Upper lobe of left lung (tissue), 6 donors: ENCODE results near the gene OR3A3. TPM values are rescaled to one million over a fixed set of nuclear protein-coding genes. Genes with fewer than 3 reads are reported as not detected.
"Not testable (repeated sequence)": the region's sequence is repeated elsewhere in the genome, so short reads cannot be mapped to it uniquely, and the experiment has no call there.

Source experiments
- ATAC-seq, 2 donors: fragments of 200-7000 bp; cut with Tn5 transposase; one replicate each; pipeline ENCODE4 v1.9.1; 2022; ENCODE audit warnings: mild to moderate bottlenecking in 2 of 2, moderate library complexity in 2 of 2; ENCODE audit not compliant: low FRiP score in 2 of 2
- DNase-seq, 2 donors: peaks; one replicate each; pipeline ENCODE4 v3.0.0-alpha.2; 2019 to 2020
- H3K27ac ChIP-seq, 4 donors: fragments of 200-600 bp; sonication (generic); one replicate each; pipeline ENCODE4 v1.5.1; 2016 to 2019
- H3K27me3 ChIP-seq, 4 donors: fragments of 200-600 bp; sonication (generic); one replicate each; pipeline ENCODE4 v1.5.1; 2017 to 2019
- H3K36me3 ChIP-seq, 4 donors: fragments of 200-600 bp; sonication (generic); one replicate each; pipeline ENCODE4 v1.5.1; 2016 to 2019
- H3K4me1 ChIP-seq, 4 donors: fragments of 200-600 bp; sonication (generic); one replicate each; pipeline ENCODE4 v1.5.1; 2018 to 2019
- H3K4me3 ChIP-seq, 4 donors: fragments of 200-600 bp; sonication (generic); one replicate each; pipeline ENCODE4 v1.5.1; 2017 to 2019; ENCODE audit warnings: mild to moderate bottlenecking in 2 of 4, moderate library complexity in 1 of 4
- H3K9me3 ChIP-seq, 4 donors: fragments of 200-600 bp; sonication (generic); one replicate each; pipeline ENCODE4 v1.5.1; 2018 to 2019
- CTCF ChIP-seq, 6 experiments: fragments of 450-650 bp in 4 of 6; fragments of 200-600 bp in 2 of 6; sonication (generic) in 2 of 6; IDR thresholded peaks; one replicate each; pipeline ENCODE4 v1.5.1; 2016 to 2019; ENCODE audit warnings: antibody characterized with exemption in 6 of 6
- EP300 ChIP-seq, 4 donors: sonication (generic); formaldehyde crosslinking; IDR thresholded peaks; one replicate each; pipeline ENCODE4 v1.5.1; 2017; ENCODE audit warnings: antibody characterized with exemption in 4 of 4, control low read depth in 2 of 4
- POLR2A ChIP-seq, 4 donors: fragments of 450-650 bp; IDR thresholded peaks; one replicate each; pipeline ENCODE4 v1.5.1; 2016 to 2017; ENCODE audit warnings: antibody characterized with exemption in 4 of 4, mild to moderate bottlenecking in 2 of 4
- POLR2AphosphoS5 ChIP-seq, 2 donors: sonication (generic); formaldehyde crosslinking; IDR thresholded peaks; one replicate each; pipeline ENCODE4 v1.5.1; 2017; ENCODE audit warnings: antibody characterized with exemption in 2 of 2
- WGBS, 2 donors: methylation state at CpG; one replicate each; pipeline ENCODE4 v1.1.5; 2017 to 2018; 5-methylcytosine and 5-hydroxymethylcytosine counted together
- total RNA-seq, 6 donors: library from RNA; depleted of rRNA in 4 of 6; stranded (reverse); fragments of >200 nt in 4 of 6; gene quantifications; one replicate each; pipeline versions ENCODE4 v1.1.0 to v1.2.1, GENCODE V29; 2016 to 2021
- donor health status: DM: no; HTN: no; CAD: no; lungs with moderate emphysema.
- donor health status: DM: no; HTN: yes; CAD: no; lungs with severe emphysema.

OR3A3 gene
- total RNA-seq, 6 donors from 2014 or later = not detected

- WGBS, 2 donors = 58 to 69% methylated on average over 2 of the region's 2 CpGs
- no peaks in the 10 kb centered on the region for H3K9me3 ChIP-seq
- H3K27me3 ChIP-seq = no peaks in the 10 kb centered on the region
- DNase-seq = no peak
- H3K4me3 ChIP-seq = no peak overlapping the region
- no peaks in the 10 kb centered on the region for H3K36me3 ChIP-seq
- TF ChIP-seq POLR2A (IDR thresholded peaks at IDR 0.05) (no peak), POLR2AphosphoS5 (IDR thresholded peaks at IDR 0.05) (no peak), EP300 (IDR thresholded peaks at IDR 0.05) (no peak), CTCF (IDR thresholded peaks at IDR 0.05) (no peak)
- no peaks in the 10 kb centered on the region for H3K4me1 ChIP-seq
- ATAC-seq = no peak
- no peak overlapping the region for H3K27ac ChIP-seq
These were observed 29.3 kb downstream of the OR3A3 start for GRCh38 chr17:3440451-3440850.

GRCh38 chr17:3447625-3448024 is 36.5 kb downstream of the OR3A3 start:
- H3K4me3 ChIP-seq = no peak overlapping the region
- WGBS, 2 donors = 49 to 50% methylated on average over 2 of the region's 2 CpGs
- no peaks in the 10 kb centered on the region for H3K9me3 ChIP-seq
- DNase-seq (no peak), ATAC-seq (no peak)
- no peaks in the 10 kb centered on the region for H3K27me3 ChIP-seq
- H3K27ac ChIP-seq = no peak overlapping the region
- TF ChIP-seq POLR2AphosphoS5 (IDR thresholded peaks at IDR 0.05) (no peak), POLR2A (IDR thresholded peaks at IDR 0.05) (no peak), CTCF (IDR thresholded peaks at IDR 0.05) (no peak), EP300 (IDR thresholded peaks at IDR 0.05) (no peak)
- no peaks in the 10 kb centered on the region for H3K4me1 ChIP-seq
- no peaks in the 10 kb centered on the region for H3K36me3 ChIP-seq

- Histone ChIP-seq H3K27me3 (no peaks in the 10 kb centered on the region), H3K27ac (no peak overlapping the region), H3K4me3 (no peak overlapping the region), H3K9me3 (no peaks in the 10 kb centered on the region), H3K36me3 (no peaks in the 10 kb centered on the region), H3K4me1 (no peaks in the 10 kb centered on the region)
- DNase-seq (no peak), ATAC-seq (no peak)
- TF ChIP-seq POLR2A (IDR thresholded peaks at IDR 0.05) (no peak), POLR2AphosphoS5 (IDR thresholded peaks at IDR 0.05) (no peak), EP300 (IDR thresholded peaks at IDR 0.05) (no peak), CTCF (IDR thresholded peaks at IDR 0.05) (no peak)
- WGBS, 2 donors = 47 to 59% methylated on average over 2 of the region's 2 CpGs
These were observed 37.0 kb downstream of the OR3A3 start for GRCh38 chr17:3448059-3448665.

- DNase-seq, H3K36me3 ChIP-seq, H3K4me3 ChIP-seq, H3K9me3 ChIP-seq, H3K27me3 ChIP-seq, H3K4me1 ChIP-seq, H3K27ac ChIP-seq, ATAC-seq: not testable (repeated sequence)
- WGBS, 2 donors = 86 to 93% methylated on average over 1 of the region's 1 CpG
These were observed 55.2 kb downstream of the OR3A3 start for GRCh38 chr17:3466355-3466754.

GRCh38 chr17:3469529-3469928 is 58.4 kb downstream of the OR3A3 start:
- Histone ChIP-seq H3K4me1 (peaks cover 0 to 1% (median 0%) of the 10 kb centered on the region in 4 donors), H3K27me3 (no peaks in the 10 kb centered on the region), H3K36me3 (no peaks in the 10 kb centered on the region), H3K4me3 (no peak overlapping the region), H3K27ac (no peak overlapping the region), H3K9me3 (no peaks in the 10 kb centered on the region)
- no peak for DNase-seq
- 70 to 72% methylated on average over 5 of the region's 5 CpGs for WGBS, 2 donors
- no peak for ATAC-seq
- TF ChIP-seq CTCF (IDR thresholded peaks at IDR 0.05) (no peak), POLR2AphosphoS5 (IDR thresholded peaks at IDR 0.05) (no peak), POLR2A (IDR thresholded peaks at IDR 0.05) (no peak), EP300 (IDR thresholded peaks at IDR 0.05) (no peak)
